ENCODE results near the gene PHACTR2.
"Not testable (repeated sequence)": the region's sequence is repeated elsewhere in the genome, so short reads cannot be mapped to it uniquely, and the experiment has no call there.

PHACTR2 gene

GRCh38 chr6:143677891-143678791, at the start of gene PHACTR2:
PHACTR2 (plus strand) TSS chr6:143677965; CDS start chr6:143678164, 199 bp downstream.
- peak; percentile 49 to 52 for DNase-seq

GRCh38 chr6:143629104-143630080, 48.4 kb upstream of the PHACTR2 start:
- no peak for DNase-seq

GRCh38 chr6:143631196-143631595, 46.6 kb upstream of the PHACTR2 start:
- DNase-seq = not testable (repeated sequence)

- no peak for DNase-seq
These were observed 44.9 kb upstream of the PHACTR2 start for GRCh38 chr6:143632894-143633293.

- DNase-seq = no peak
These were observed 43.3 kb upstream of the PHACTR2 start for GRCh38 chr6:143634486-143634885.

GRCh38 chr6:143637691-143638090, 40.1 kb upstream of the PHACTR2 start:
- no peak for DNase-seq

- no peak for DNase-seq
These were observed 35.4 kb upstream of the PHACTR2 start for GRCh38 chr6:143642403-143642802.

- DNase-seq = no peak
These were observed 30.6 kb upstream of the PHACTR2 start for GRCh38 chr6:143647191-143647590.

GRCh38 chr6:143647732-143648131, 30.0 kb upstream of the PHACTR2 start:
- no peak for DNase-seq

GRCh38 chr6:143649319-143649718, 28.4 kb upstream of the PHACTR2 start:
- DNase-seq = not testable (repeated sequence)

- not testable (repeated sequence) for DNase-seq
These were observed 26.4 kb upstream of the PHACTR2 start for GRCh38 chr6:143651328-143651727.

- no peak for DNase-seq
These were observed 24.9 kb upstream of the PHACTR2 start for GRCh38 chr6:143652841-143653331.

- DNase-seq = no peak
These were observed 22.2 kb upstream of the PHACTR2 start for GRCh38 chr6:143655541-143655940.

GRCh38 chr6:143656026-143656425, 21.7 kb upstream of the PHACTR2 start:
- DNase-seq = no peak

GRCh38 chr6:143657809-143658208, 20.0 kb upstream of the PHACTR2 start:
- DNase-seq = no peak

GRCh38 chr6:143660170-143660569, 17.6 kb upstream of the PHACTR2 start:
- not testable (repeated sequence) for DNase-seq

- no peak for DNase-seq
These were observed 13.6 kb upstream of the PHACTR2 start for GRCh38 chr6:143664171-143664570.

- not testable (repeated sequence) for DNase-seq
These were observed 11.8 kb upstream of the PHACTR2 start for GRCh38 chr6:143666007-143666406.

- DNase-seq = not testable (repeated sequence)
These were observed 8.3 kb upstream of the PHACTR2 start for GRCh38 chr6:143669483-143669882.

GRCh38 chr6:143673669-143674068, 4.1 kb upstream of the PHACTR2 start:
- no peak for DNase-seq

- DNase-seq = no peak
These were observed 3.0 kb upstream of the PHACTR2 start for GRCh38 chr6:143674483-143675381.

GRCh38 chr6:143675382-143675900, 2.3 kb upstream of the PHACTR2 start:
- DNase-seq = no peak
